ENCODE measurements around the gene ASCC1.

GRCh38 chr10:72068126-72068765 lies 147.8 kb downstream of the ASCC1 start:
- TF ChIP-seq CTCF (conservative IDR thresholded peaks at IDR 0.05; ENCODE audit: low read depth in 2 of 2) (no peak), EZH2 (IDR thresholded peaks at IDR 0.05; ENCODE audit: low read depth, unreplicated experiment) (no peak), POLR2AphosphoS5 (IDR thresholded peaks at IDR 0.05; ENCODE audit: low read depth) (no peak), EZH2phosphoT487 (IDR thresholded peaks at IDR 0.05; ENCODE audit: unreplicated experiment) (no peak), CREB1 (CRISPR knock-in tag; IDR thresholded peaks at IDR 0.05; ENCODE audit: low read depth) (no peak), STAT1 (IDR thresholded peaks at IDR 0.05; ENCODE audit: unreplicated experiment) (no peak), JUNB (IDR thresholded peaks at IDR 0.05; ENCODE audit: unreplicated experiment) (no peak), ZNF114 (CRISPR knock-in tag; IDR thresholded peaks at IDR 0.05) (no peak), ZNF331 (CRISPR knock-in tag; IDR thresholded peaks at IDR 0.05; ENCODE audit: low read depth) (no peak), NANOG (IDR thresholded peaks at IDR 0.05; ENCODE audit: borderline replicate concordance) (no peak)
- TF ChIP-seq, protein P1, sequence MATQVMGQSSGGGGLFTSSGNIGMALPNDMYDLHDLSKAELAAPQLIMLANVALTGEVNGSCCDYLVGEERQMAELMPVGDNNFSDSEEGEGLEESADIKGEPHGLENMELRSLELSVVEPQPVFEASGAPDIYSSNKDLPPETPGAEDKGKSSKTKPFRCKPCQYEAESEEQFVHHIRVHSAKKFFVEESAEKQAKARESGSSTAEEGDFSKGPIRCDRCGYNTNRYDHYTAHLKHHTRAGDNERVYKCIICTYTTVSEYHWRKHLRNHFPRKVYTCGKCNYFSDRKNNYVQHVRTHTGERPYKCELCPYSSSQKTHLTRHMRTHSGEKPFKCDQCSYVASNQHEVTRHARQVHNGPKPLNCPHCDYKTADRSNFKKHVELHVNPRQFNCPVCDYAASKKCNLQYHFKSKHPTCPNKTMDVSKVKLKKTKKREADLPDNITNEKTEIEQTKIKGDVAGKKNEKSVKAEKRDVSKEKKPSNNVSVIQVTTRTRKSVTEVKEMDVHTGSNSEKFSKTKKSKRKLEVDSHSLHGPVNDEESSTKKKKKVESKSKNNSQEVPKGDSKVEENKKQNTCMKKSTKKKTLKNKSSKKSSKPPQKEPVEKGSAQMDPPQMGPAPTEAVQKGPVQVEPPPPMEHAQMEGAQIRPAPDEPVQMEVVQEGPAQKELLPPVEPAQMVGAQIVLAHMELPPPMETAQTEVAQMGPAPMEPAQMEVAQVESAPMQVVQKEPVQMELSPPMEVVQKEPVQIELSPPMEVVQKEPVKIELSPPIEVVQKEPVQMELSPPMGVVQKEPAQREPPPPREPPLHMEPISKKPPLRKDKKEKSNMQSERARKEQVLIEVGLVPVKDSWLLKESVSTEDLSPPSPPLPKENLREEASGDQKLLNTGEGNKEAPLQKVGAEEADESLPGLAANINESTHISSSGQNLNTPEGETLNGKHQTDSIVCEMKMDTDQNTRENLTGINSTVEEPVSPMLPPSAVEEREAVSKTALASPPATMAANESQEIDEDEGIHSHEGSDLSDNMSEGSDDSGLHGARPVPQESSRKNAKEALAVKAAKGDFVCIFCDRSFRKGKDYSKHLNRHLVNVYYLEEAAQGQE (IDR thresholded peaks at IDR 0.05; ENCODE audit: unreplicated experiment), result no peak
- TF ChIP-seq, protein P2, sequence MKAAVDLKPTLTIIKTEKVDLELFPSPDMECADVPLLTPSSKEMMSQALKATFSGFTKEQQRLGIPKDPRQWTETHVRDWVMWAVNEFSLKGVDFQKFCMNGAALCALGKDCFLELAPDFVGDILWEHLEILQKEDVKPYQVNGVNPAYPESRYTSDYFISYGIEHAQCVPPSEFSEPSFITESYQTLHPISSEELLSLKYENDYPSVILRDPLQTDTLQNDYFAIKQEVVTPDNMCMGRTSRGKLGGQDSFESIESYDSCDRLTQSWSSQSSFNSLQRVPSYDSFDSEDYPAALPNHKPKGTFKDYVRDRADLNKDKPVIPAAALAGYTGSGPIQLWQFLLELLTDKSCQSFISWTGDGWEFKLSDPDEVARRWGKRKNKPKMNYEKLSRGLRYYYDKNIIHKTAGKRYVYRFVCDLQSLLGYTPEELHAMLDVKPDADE (IDR thresholded peaks at IDR 0.05), result no peak

Data from GM23338 (cell line).